Activated CD8-positive, alpha-beta memory T cell treated with anti-CD3 and anti-CD28 coated beads for 4 hours (primary cell): ENCODE data around the gene SMIM33.
"Not testable (repeated sequence)": the region's sequence is repeated elsewhere in the genome, so short reads cannot be mapped to it uniquely, and the experiment has no call there.

Experiments
- DNase-seq, 2 donors: peaks; one replicate each; pipeline ENCODE4 v3.0.0-alpha.2; 2020; ENCODE audit warnings: low read depth in 2 of 2

Gene SMIM33

DNA sequence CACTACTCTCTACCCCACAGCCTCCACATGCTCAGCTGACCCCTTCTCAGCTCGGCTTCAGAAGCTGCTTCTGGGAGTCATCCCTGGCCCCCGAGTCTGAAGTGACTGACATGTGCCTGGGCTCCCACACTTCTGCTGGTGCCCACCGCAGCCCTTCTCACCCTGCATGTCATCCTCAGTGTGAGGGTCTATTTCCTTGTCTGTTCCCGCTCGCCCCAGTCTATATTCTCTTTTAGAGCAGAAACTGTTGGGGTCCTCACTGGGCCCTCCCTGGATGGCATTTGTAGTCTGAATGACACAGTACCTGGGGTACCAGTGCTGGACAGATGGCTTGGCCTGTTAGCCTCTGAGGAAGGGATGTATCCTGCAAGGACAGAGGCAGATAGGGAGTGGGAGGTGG, 13.6 kb upstream of the SMIM33 start:
- no peak for DNase-seq

DNA sequence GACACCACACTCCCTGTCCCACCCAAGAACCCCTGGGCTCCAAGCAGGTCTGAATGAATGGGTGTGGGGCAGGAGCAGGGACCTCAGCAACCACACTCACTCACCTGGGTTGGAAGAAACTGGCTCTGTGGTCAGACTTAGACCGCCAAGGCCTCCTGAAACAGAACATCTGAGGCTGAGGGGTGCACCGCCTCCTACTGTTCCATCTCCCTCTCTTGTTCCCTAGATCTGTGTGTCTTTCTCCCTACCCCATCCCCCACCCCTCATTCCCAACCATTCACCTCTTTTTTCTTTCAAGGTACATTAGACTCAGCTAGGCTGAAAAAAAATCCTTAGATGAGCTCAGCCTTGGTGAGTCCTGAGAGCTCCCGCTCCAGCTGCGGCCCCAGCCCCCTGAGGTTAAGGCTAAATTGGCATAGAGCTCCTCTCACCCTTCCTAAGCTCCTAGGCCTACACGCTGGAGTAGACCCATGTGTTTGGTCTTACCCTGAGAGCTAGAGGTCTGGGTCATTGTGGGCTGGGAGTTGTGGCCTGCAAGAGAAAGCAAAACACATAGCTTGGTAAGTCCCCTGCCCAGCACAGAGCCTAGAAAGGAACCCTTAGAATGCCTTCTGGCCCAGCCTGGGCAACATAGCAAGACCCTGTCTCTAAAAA, 13.0 kb upstream of the SMIM33 start:
- DNase-seq = no peak

DNA sequence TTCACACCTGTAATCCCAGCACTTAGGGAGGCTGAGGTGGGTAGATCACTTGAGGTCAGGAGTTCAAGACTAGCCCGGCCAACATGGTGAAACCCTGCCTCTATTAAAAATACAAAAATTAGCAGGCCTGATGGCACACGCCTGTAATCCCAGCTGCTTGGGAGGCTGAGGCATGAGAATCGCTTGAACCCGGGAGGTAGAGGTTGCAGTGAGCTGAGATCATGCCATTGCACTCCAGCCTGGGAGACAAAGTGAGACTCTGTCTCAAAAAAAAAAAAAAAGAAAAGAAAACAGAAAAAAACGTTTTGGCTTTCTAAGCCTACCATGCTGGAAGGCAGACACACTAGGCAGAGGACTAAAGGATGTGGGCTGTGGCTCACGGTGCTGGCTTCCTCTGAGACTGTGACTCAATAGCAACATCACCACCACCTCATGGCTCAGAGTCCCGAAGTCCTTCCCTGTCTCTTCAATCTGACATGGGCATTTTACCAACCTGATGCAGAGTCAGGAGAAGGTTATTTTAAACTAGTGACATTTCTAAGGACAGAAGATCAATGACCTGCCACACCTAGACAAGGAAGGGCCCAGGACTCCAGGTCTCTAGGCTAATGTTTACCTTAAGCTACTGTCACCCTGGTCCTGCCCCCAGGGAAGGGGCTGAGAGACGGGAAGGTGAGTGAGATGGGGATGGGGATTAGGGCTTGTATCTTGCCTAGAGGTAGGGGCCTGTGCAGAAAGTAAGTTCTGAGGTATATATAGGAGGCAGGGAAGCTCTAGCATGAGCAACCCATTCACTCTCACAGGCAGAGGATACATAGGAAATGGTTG, 12.0 kb upstream of the SMIM33 start:
- peak; percentile 50 to 70 for DNase-seq

DNA sequence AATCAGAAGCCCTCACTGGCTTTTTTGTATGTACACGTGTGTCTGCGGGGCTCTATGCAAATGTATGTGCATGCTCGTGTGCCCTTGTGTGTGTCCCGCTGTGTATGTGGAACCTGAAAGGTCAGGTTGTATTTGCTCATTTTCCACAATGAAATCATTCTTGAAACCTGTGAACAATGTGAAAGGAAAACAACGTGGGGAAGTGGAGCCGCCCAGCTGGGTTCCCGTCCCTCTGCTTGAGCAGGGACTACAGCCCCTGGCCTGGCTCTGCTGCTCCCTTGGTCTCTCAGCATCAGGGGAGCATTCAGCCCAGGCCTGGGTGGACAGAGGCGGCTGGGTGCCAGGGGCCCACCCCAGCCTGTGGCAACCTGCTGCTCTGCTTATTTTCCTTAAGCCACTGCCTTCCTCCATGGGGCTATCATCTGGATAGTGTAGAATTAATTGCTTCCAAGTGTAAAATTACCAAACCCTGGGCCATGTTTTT, 11.3 kb upstream of the SMIM33 start:
- DNase-seq = no peak

DNA sequence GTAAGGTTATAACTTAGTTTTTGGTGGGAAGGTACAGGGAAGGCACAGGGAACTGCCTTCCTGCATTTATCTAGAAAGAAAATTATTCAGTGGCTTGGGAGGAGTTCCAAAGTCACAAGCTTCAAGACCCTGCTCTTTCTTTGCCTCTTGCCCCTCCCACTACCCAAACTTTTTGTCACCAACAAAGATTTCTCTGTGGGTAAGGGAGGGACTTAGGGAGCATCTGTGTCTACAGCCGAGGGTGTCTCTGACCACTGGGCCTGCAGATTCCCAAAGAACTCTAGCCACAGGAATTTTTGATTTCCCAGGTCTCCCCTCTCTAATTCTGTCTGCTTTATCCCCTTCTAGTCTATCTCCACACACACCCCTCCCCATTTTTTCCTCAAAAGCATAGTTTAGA, 10.3 kb upstream of the SMIM33 start:
- DNase-seq = no peak

DNA sequence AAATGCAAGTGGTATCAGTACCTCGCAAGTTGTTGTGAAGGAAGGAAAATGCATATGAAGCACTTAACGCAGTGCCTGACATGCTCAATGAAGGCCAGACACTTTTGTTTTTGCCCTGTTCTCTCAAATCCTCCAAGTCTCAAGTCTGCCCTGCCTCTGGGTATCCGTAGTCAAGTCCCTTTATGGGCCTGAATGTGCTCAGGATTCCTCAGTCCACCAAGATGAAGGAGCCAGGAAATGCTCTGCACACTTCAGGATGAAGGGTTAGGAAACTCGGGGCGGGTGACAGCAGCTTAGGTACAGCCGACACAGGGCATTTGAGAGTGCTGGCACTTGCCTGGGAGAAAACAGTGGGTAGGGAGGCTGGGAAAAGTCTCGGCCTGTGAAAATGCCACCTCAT, 9.6 kb upstream of the SMIM33 start:
- no peak for DNase-seq

DNA sequence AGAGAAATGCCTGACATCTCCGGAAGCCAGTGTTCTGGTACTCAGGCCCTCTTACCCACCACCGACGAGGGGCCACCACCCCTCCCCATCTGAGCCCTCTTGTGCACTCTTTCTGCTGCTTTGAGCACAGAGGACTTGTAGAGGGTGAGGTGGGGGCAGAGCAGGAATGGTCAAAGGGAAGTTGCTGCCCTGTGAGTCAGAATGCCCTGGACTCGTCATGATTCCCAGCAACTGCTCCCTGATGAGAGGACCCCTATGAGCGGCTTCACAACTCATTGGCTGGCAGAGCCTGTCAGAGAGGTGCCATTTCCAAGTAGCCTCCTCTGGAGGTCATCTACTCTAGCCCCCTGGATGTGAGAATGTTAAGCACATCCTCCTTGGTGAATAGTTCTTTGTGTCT, 9.1 kb upstream of the SMIM33 start:
- DNase-seq = no peak

DNA sequence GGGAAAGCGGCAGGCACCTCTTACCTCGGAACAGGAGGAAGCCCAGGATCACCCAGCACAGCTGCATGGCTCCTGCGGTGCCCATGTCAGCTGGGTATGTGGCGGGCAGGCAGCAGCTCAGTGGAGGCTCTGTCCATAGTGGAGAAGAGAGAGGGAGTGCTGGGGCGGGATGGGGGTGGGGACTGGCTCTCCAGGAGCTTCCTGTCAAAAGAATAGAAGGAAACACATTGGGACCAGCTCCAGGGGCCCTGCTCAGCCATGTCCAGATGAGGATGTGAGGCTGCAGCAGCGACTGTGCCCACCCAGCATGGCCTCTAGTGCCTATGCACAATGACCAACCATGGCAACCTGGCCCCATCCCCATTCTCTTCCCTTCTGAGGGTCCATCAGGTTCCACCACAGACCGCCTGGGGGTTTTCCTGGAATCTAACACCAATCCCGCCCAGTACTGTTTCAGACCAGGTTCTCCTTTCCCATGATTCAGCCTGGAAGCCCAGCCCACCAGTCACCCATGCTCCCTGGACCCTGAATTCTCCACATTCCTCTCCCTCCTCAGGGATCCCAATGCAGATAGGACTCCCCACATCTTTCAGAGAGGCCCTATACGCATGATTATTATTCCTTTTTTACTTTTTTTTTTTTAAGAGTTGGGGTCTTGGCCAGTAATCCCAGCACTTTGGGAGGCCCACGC, 8.1 kb upstream of the SMIM33 start, which contains the start of gene ECSCR:
ECSCR (minus strand) TSS at position 158 of the 691 bp plus-strand sequence; CDS start at position 85, 73 bp downstream.
- DNase-seq = no peak

DNA sequence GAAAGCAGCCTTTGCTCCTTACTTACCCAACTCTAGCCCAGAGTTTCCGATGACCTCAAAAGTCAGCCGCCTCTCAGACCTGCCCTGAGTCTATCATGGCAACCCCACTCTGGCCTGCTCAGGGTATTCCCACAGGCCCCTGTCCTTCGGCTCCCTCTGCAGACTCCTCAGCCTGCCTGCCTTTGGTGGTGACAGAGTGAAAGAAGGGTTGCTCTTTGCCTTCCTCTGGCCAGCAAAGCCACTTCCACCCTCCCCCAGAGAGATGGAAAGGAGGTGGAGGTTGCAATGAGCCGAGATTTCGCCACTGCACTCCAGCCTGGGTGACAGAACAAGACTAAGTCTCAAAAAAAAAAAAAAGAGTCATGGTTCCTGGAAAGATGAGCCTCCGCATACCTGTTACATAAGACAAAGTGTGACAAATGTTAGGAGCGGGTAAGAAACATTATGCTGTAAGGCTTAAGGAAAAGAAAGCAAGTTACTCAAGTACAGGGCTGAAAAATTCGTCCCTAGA, 2.3 kb upstream of the SMIM33 start:
- no peak for DNase-seq

DNA sequence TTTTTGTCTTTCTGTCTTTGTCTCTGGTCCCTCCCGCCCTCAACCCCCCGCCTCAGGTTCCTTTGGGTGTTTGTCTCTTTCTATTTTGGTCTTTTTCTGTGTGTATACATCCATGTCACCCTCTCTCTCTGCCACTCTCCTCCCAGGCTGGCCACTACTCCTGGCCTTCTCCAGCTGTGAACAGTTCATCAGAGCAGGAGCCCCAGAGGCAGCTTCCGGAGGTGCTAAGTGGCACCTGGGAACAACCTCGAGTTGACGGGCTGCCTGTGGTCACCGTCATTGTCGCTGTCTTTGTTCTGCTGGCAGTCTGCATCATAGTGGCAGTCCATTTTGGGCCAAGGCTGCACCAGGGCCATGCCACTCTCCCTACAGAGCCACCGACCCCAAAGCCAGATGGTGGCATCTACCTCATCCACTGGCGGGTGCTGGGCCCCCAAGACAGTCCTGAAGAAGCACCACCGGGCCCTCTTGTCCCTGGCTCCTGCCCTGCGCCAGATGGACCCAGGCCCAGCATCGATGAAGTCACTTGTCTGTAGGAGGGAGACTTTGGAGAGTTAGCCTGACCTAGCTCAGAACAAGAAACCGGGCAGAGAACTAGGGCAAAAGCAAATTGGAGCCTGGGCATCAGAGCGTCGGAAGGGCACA, 1.7 kb downstream of the SMIM33 start:
- no peak for DNase-seq

DNA sequence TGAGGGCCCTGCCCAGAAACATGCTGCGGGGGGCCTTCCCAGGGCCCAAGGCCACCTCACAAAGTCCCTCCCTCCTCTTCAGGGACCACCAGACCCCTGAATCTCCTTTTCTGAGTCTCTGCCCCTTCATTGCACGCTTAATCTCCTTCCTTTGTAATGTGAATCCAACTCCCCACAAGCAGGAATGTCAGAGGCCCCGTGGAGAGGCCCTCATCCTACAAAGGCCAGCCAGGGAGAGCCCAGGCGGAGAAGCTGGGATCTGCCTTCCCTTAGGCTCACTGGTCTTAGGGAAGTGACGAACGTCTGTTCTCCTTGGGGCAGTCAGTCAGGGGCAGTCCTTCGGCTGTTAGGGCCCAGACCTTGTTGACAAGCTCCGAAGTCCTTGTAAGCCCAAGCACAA, 2.3 kb downstream of the SMIM33 start:
- DNase-seq = no peak

DNA sequence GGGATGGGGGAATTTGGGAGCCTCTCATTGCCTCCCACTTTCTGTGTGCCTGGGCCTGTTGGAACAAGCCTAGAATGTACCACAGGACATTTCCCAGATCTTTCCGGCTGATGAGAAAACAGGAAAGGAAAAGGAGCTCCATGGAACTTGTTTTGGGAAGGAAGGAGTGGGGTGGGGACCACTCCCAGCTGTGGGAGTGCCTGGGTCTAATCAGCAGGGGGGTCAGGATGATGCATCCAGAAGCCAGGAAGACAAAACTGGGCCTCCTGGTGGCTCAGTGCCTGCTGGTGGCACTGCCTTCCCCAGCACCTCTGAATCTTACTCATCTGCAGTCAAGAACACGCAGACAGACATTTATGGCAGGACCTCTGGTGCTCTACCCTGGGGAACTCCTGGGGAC, 2.8 kb downstream of the SMIM33 start:
- DNase-seq = no peak

DNA sequence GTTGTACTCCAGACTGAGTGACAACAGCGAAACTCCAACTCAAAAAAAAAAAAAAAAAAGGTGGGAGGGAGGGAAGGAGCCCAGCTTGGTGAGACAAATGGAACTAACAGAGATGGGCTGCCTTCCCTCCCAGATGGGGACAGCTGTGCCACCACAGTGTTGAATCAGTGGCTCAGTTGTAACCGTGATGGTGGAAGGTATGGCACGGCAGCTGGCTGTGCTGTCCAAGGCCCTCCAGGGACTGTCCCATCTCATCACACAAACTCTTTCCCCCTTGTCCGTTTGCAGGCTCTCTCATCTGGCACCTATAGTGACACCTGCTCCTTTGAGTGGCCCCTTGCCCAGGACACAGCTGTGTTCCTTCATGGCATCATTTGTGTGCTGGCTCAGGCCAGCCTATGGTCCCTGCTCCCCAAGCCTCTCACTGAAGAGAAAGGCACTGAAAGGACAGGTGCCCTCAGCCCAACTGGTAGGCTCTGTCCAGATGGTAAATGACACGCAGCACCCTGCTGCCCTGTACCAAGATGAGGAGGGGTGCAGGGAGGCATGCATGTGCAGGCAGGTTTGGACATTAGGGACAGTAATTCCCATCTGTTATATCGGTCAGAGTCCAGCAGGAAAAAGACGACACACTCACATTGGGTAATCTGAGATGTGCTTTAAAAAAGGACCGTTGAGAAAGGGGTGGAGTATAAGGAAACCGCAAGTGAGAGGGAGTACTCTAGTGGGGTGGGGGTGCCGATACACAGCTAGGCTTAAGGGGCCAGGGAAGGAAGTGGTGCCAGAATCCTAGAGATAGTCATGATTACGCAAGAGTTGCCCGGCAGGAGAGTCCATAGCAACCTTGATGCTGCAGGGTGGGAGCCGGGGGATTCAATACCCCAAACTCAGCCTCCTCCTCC, 4.3 kb downstream of the SMIM33 start:
- DNase-seq = no peak

DNA sequence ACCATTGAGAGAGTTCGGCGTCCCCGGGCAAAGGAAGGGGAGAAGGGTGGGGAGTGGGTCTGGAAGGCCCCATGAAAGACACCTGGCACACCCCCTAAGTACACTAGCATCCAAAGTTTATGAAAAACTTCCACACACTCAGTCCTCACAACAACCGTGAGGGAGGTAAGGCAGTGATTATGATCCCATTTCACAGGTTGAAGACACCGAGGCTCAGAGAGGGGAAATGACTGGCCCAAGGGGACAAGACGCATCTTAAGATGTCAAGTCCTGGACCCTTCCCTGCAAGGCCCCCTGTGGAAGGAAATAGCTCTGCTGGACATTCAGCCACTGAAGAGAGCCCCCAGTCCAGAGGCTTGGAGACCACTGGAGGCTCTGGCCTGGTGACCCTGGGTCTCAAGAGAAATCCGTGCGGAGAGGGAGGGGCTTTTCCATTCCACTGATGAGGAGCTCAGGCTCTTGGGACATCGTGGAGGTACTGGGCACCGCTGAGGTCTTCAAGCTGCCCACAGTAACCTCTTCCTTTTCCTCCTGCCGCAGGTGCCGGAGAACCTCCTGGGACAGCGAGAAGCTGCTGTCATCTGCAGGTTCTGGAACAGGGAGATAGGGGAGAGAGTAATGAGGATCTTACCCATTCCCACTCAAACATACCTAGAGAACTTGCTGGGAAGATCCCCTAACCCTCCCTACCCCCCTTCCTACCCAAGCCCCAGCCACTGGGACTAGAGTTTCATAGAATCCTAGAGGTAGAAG, 5.2 kb downstream of the SMIM33 start:
- no peak for DNase-seq

DNA sequence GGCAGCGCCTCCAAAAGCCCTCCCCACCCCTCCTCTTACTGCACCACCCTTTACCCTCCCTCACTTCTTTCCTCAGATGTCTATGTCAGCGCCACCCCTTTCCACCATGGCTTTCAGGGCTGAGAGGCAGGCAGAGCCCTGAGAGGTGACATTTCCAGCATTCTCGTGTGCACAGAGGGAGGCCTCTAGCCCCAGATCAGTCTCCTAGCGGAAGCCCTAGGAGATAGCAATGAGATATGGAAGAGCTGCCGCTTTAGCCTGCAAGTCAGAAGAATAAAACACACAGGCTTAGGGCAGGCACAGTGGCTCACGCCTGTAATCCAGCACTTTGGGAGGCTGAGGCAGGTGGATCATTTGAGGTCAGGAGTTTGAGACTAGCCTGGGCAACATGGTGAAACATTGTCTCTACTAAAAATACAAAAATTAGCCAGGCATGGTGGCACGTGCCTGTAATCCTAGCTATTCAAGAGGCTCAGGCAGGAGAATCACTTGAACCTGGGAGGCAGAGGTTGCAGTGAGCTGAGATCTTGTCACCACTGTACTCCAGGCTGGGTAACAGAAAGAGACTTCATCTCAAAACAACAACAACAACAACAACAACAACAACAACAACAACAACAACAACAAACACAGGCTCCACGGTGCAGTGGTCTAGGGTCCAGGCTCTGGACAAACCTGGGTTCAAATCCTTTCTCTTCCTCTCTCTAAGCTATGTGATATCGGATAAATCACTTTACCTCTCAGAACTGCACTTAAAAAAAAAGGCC, 8.0 kb downstream of the SMIM33 start:
- DNase-seq = not testable (repeated sequence)

DNA sequence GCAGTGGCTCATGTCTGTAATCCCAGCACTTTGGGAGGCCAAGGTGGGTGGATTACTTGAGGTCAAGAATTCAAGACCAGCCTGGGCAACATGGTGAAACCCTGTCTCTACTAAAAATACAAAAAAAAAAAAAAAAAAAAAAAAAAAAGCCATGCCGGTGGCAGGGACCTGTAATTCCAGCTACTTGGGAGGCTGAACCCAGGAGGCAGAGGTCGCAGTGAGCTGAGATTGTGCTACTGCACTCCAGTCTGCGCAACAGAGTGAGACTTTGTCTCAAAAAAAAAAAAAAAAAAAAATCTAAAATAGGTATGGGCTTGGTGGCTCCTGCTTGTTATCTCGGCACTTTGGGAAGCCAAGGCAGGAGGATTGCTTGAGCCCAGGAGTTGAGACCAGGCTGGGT, 8.9 kb downstream of the SMIM33 start:
- DNase-seq = not testable (repeated sequence)

DNA sequence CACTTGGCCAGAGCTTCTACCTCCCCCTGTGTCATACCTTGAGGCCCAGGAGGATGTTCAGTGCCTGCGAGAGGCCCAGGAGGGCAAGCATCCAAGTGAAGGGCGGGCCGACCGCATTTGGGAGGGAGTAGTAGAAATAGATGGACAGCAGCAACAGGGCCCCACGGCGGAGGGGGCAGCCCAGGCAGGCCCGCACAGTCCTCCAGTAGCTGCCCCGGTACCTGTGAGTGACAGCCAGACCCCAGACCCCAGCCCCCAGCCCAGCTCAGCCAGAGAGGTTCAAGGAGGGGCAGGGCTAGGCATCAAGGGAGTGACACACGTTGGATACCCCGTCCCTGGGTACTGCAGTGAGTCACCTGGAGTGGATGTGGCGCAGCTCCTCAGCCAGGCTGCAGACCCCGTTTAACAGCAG, 10.3 kb downstream of the SMIM33 start:
- no peak for DNase-seq

DNA sequence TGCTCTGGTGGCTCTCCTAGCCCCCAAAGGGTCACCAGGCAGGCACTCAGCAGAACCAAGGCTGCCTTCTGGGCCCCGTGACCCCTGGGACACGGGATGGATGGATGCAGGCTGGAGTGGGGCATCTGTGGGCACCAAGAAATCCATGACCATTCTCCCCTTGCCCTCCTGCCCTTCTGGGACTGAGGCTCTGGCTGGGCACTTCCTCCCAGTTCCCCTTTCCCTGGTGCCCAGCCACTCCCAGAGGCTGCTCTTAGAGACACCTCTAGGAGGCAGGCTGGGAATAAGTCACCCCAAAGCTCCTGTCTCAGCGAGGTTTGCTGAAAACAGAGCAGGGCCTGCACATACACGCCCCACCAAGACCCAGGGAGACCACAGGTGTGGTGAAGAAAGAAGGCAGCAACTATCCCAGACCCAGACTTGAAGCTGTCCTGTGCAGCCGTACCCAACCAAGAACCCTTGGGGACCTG, 10.8 kb downstream of the SMIM33 start:
- DNase-seq = no peak
